HEK293T (cell line): ENCODE results near the gene CGB3.
"Not testable (repeated sequence)": the region's sequence is repeated elsewhere in the genome, so short reads cannot be mapped to it uniquely, and the experiment has no call there.

Source experiments
- CTCF ChIA-PET: fragments of 350-600 bp; formaldehyde crosslinking; extraction: SDS; loops from one replicate; lab custom pipeline; 2021; ENCODE audit warnings: antibody characterized with exemption, inconsistent platforms; lab: Yijun Ruan, JAX
- POLR2A ChIA-PET: fragments of 350-600 bp; formaldehyde crosslinking; extraction: SDS; loops from one replicate; lab custom pipeline; 2020; ENCODE audit warnings: antibody characterized with exemption, inconsistent platforms; lab: Yijun Ruan, JAX
- DNase-seq: peaks from one replicate; pipeline ENCODE4 v3.0.0; 2012; ENCODE audit warnings: mixed read lengths; ENCODE audit errors: extremely low spot score
- ARNT ChIP-seq: fragments of 450-650 bp; IDR thresholded peaks from 2 replicates; pipeline ENCODE4 v1.6.1; 2017; ENCODE audit warnings: mild to moderate bottlenecking
- BHLHE40 ChIP-seq: fragments of 450-650 bp; IDR thresholded peaks from 2 replicates; pipeline ENCODE4 v1.6.1; 2016; ENCODE audit warnings: mild to moderate bottlenecking, moderate library complexity, borderline replicate concordance
- CTBP1 ChIP-seq: fragments of 450-650 bp; IDR thresholded peaks from 2 replicates; pipeline ENCODE4 v1.6.1; 2016; ENCODE audit warnings: borderline replicate concordance
- ELF4 ChIP-seq: fragments of 450-650 bp; IDR thresholded peaks from 2 replicates; pipeline ENCODE4 v1.6.1; 2017; ENCODE audit warnings: antibody characterized with exemption
- FOXA1 ChIP-seq: fragments of 450-650 bp; IDR thresholded peaks from 2 replicates; pipeline ENCODE4 v1.6.1; 2016; ENCODE audit warnings: mild to moderate bottlenecking
- FOXK2 ChIP-seq: fragments of 450-650 bp; IDR thresholded peaks from 2 replicates; pipeline ENCODE4 v1.6.1; 2016; ENCODE audit warnings: mild to moderate bottlenecking
- FOXM1 ChIP-seq: fragments of 450-650 bp; IDR thresholded peaks from 2 replicates; pipeline ENCODE4 v1.6.1; 2017; ENCODE audit warnings: mild to moderate bottlenecking, borderline replicate concordance
- HDGF ChIP-seq: fragments of 450-650 bp; IDR thresholded peaks from 2 replicates; pipeline ENCODE4 v1.6.1; 2017; ENCODE audit warnings: antibody characterized with exemption, borderline replicate concordance
- L3MBTL2 ChIP-seq: fragments of 450-650 bp; conservative IDR thresholded peaks from 2 replicates; pipeline ENCODE4 v1.6.1; 2016; ENCODE audit warnings: mild to moderate bottlenecking
- LEF1 ChIP-seq: fragments of 450-650 bp; IDR thresholded peaks from 2 replicates; pipeline ENCODE4 v1.6.1; 2017; ENCODE audit warnings: mild to moderate bottlenecking, borderline replicate concordance
- NFRKB ChIP-seq: fragments of 450-650 bp; IDR thresholded peaks from 2 replicates; pipeline ENCODE4 v1.6.1; 2016; ENCODE audit warnings: mild to moderate bottlenecking, moderate library complexity
- SP1 ChIP-seq: fragments of 450-650 bp; IDR thresholded peaks from 2 replicates; pipeline ENCODE4 v1.6.1; 2017
- SUZ12 ChIP-seq: fragments of 450-650 bp; IDR thresholded peaks from 2 replicates; pipeline ENCODE4 v1.6.1; 2016; ENCODE audit warnings: mild to moderate bottlenecking
- TARDBP ChIP-seq: fragments of 450-650 bp; IDR thresholded peaks from 2 replicates; pipeline ENCODE4 v1.6.1; 2016
- ZNF384 ChIP-seq: fragments of 450-650 bp; IDR thresholded peaks from 2 replicates; pipeline ENCODE4 v1.6.1; 2016
- TF ChIP-seq, protein P1 (sequence below): fragments of 450-650 bp; IDR thresholded peaks from 2 replicates; pipeline ENCODE4 v1.6.1; 2016

The CGB3 gene

DNA sequence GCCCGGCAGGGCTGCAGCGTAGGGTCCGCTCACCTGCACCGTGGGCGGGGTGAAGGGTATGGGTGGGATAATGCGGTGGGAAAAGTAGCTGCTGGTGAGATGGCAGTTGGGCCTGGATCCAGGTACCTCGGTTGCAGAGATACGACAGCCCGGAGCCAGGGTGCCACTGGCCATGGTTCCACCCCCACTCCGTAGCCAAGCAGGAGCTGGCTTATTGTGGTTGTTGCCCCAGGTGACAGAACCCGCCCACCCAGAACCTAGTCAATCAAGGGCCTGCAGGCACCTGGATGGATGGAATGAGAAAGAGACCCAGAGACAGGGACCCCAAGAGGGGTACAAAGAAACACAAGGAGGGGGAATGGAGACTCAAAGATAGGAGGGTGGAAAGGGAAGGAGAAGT, 3.8 kb downstream of the CGB3 start:
- CTCF ChIA-PET, result interaction anchor here (0.8 to 2.4 kb wide), 3 partner anchors 21 to 53 kb away, joined by 3 to 9 read pairs (median 4); partner anchors contain the start of gene RUVBL2
- POLR2A ChIA-PET, result interaction anchor here (1.4 kb wide), 1 partner anchor 27 kb away, joined by 9 read pairs; the partner anchor contains the start of genes GYS1 and RUVBL2
- TF ChIP-seq SP1, result no peak
- TF ChIP-seq TARDBP, result no peak
- no peak for TF ChIP-seq ARNT
- TF ChIP-seq HDGF, result no peak
- TF ChIP-seq FOXK2, result no peak
- TF ChIP-seq L3MBTL2, result no peak
- no peak for TF ChIP-seq LEF1
- no peak for TF ChIP-seq ELF4
- TF ChIP-seq ZNF384, result no peak
- no peak for TF ChIP-seq FOXM1
- TF ChIP-seq, protein P1, sequence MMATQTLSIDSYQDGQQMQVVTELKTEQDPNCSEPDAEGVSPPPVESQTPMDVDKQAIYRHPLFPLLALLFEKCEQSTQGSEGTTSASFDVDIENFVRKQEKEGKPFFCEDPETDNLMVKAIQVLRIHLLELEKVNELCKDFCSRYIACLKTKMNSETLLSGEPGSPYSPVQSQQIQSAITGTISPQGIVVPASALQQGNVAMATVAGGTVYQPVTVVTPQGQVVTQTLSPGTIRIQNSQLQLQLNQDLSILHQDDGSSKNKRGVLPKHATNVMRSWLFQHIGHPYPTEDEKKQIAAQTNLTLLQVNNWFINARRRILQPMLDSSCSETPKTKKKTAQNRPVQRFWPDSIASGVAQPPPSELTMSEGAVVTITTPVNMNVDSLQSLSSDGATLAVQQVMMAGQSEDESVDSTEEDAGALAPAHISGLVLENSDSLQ, result no peak
- no peak for TF ChIP-seq CTBP1
- TF ChIP-seq FOXA1, result no peak
- no peak for TF ChIP-seq BHLHE40
- no peak for DNase-seq

DNA sequence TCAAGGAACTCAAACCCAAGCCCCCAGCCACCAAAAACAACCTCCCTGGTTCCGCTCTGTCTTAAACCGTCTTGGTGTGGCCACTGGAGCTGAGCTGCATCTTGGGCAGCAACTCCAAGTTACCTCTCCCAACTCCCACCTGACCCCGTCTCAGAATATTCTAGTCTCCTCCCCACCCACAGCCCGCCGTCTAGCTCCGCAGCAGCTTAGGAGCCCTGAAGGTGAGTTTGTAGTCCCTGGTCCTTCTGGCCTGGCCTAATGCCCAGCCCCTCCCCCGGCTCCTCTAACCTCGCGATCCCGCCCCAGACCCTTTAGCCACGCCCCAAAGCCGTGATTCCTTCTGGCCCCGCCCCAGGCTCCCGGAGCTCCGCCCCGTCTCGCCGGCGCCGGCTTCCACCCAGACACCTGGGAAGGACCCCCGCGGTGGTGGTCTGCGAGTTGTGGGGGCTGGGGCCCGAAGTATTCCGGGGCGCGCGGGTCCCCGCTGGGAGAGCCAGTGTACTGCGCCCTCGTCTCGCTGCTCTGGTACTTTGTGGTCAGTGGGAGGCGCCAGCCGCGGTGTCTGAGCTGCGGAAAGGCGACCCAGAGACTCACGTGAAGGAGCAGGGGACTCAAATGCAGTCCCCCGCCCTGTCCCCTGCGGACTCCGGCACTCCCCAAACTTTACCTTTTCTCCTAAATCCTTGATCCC, 4.7 kb downstream of the CGB3 start:
- ChIA-PET CTCF (interaction anchor here (0.5 to 2.4 kb wide), 4 partner anchors 20 to 232 kb away, joined by 3 to 9 read pairs (median 3); partner anchors contain the start of gene RUVBL2), POLR2A (interaction anchor here (1.1 to 1.4 kb wide), 2 partner anchors 26 to 37 kb away, joined by 6 to 9 read pairs; partner anchors contain the start of genes GYS1 and RUVBL2)
- DNase-seq, result peak; percentile 75
- TF ChIP-seq TARDBP (no peak), CTBP1 (no peak), FOXK2 (no peak), SUZ12 (no peak), ZNF384 (no peak), FOXM1 (no peak), SP1 (no peak), BHLHE40 (no peak), L3MBTL2 (no peak), ELF4 (no peak), HDGF (no peak), NFRKB (no peak), LEF1 (no peak)
- TF ChIP-seq, protein P1, result no peak

DNA sequence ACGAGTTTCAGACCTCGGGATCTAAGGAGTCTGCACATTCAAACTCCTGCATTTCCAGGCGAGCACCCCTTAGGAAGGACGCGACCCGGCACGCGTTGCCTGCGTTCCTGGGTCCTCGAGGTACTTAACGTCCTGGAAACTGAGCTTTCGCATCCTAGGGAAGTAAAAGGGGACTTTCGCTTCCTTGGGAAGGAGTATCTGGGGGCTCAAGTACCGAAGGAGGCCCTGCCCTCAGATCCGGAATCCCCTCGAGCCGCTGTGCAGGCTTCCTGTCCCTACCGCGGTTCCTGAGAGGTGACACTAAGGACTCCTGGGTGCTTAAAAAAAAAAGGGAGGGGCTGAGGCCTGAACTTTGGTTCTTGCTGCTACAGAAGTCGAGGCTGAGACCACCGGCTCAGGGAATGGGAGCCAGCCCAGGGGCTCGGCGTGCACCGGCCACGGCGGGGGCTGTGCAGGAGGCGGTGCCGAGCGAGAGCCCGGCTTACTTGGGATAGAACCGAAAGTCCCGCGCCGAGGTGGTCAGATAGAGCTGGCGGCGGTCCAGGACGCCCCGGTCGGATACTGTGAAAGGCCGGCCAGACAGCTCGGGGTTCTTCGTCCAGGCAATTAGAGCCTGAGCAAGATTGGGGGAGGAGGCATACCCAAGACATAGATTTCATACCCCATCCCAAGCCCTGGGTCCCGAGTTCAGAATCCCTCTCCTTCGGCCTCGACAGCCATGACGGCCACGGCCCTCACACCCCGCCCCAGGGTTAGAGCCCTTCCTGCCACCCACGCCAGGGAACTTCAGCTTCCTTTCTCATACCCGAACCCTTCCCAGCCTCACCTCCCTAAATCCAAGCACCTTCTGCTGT, 5.5 kb downstream of the CGB3 start:
- DNase-seq, result not testable (repeated sequence)
- CTCF ChIA-PET, result interaction anchor here (0.5 to 2.4 kb wide), 4 partner anchors 19 to 231 kb away, joined by 3 to 9 read pairs (median 4); partner anchors contain the start of genes GYS1 and RUVBL2
- POLR2A ChIA-PET, result interaction anchor here (1.1 to 1.4 kb wide), 2 partner anchors 25 to 38 kb away, joined by 6 to 9 read pairs; partner anchors contain the start of genes GYS1 and RUVBL2

DNA sequence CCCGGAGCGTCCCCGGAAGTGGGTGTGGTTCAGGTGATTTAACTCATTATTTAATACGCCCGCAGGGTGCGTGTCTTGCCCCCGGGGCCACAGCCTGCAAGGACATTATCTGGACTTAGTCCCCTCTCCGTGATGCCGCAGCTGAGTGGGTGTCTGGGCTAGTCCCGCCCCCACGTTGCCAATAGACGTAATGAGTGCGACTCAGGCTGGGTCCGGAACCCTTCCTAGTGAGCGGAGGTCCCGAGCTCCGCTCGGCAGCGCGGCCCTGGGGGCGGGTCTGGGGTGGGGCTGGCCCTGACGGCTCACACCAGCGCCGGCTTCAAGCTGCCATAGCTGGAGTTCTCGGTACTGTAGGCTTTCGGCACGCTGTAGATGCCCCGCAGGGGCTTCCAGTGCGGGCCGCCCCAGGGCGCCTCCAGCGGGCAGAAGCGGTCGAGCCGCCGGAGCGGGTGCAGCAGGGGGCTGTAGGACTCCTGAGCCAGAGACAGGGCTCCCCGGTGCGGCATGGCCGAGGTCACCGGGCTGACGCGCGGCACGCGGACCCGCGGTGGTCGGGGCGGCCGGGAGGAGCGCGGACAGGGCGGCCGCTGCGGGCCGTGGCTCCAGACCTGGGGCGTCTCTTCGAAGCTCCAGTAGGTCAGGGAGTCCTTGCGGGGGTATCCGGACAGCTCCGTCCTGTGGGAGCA, 6.3 kb downstream of the CGB3 start:
- TF ChIP-seq L3MBTL2, result 0 out of 2 replicates have a peak, but pooled peaks have one; percentile 8
- no peak for TF ChIP-seq ARNT
- no peak for TF ChIP-seq SUZ12
- no peak for TF ChIP-seq BHLHE40
- TF ChIP-seq HDGF, result no peak
- TF ChIP-seq ELF4, result no peak
- TF ChIP-seq TARDBP, result no peak
- TF ChIP-seq, protein P1, result no peak
- TF ChIP-seq LEF1, result peak; percentile 33; the same call in 1 of the 2 replicates
- no peak for TF ChIP-seq FOXK2
- TF ChIP-seq CTBP1, result no peak
- TF ChIP-seq ZNF384, result no peak
- TF ChIP-seq SP1, result no peak
- no peak for TF ChIP-seq FOXA1
- no peak for TF ChIP-seq NFRKB
- no peak for TF ChIP-seq FOXM1
- DNase-seq, result peak; percentile 69
- POLR2A ChIA-PET, result interaction anchor here (0.6 kb wide), 1 partner anchor 908 kb away, joined by 3 read pairs; no protein-coding TSS in a partner anchor
- CTCF ChIA-PET, result interaction anchor here (0.7 to 1.3 kb wide), 2 partner anchors 10 to 24 kb away, joined by 3 to 5 read pairs; partner anchors contain the start of genes GYS1 and RUVBL2

DNA sequence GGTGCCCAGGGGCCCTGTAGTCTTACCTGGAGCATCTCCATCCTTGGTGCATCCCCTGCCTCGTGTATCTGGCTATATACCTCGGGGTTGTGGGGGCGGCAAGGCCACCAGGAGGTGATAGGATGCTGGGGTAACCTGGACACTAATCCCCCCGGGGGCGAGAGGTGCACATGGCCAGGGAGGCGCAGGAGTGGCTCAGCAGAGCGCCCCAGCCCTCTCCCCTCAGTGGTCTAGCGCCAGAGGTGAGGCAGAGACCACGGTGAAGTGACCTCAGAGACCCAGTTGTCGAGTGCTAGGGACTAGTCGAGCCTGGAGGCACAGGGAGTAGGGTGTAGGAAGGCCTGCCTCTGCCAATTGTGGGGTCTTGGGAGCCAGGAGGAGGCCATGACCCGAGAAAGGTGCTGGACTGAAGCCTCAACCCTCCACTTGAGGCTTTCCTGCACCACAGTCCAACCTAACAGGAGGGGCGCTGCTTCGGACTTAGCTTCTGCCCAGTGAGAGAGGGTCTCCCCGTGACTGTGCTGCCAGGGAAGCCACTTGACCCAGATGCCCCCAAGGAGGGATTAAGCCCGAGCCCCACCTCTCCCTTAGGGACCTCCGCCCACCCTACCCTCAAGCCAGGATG, 7.0 kb downstream of the CGB3 start, which contains the start of gene LHB:
TSS of gene LHB (minus strand) at position 51 of the 625 bp plus-strand sequence. CDS start at position 41, 10 bp downstream.
- TF ChIP-seq TARDBP, result no peak
- no peak for TF ChIP-seq ELF4
- TF ChIP-seq FOXA1, result no peak
- no peak for TF ChIP-seq FOXK2
- TF ChIP-seq CTBP1, result no peak
- TF ChIP-seq SP1, result no peak
- TF ChIP-seq HDGF, result no peak
- TF ChIP-seq, protein P1, result no peak
- TF ChIP-seq L3MBTL2, result no peak
- no peak for TF ChIP-seq NFRKB
- TF ChIP-seq ARNT, result no peak
- TF ChIP-seq LEF1, result no peak
- TF ChIP-seq FOXM1, result no peak
- DNase-seq, result no peak
- ChIA-PET CTCF (interaction anchor here (0.7 to 1.3 kb wide), 2 partner anchors 9 to 24 kb away, joined by 3 to 5 read pairs; partner anchors contain the start of genes GYS1 and RUVBL2), POLR2A (interaction anchor here (0.6 kb wide), 1 partner anchor 907 kb away, joined by 3 read pairs; no protein-coding TSS in a partner anchor)
